ENCODE measurements around the gene ATP6V0A4. TPM values are rescaled to one million over a fixed set of nuclear protein-coding genes. Genes with fewer than 3 reads are reported as not detected.

The ATP6V0A4 gene
- total RNA-seq, 1 experiment from 2014 or later, result 7.7 TPM

- TF ChIP-seq CTCF (IDR thresholded peaks at IDR 0.05; ENCODE audit: unreplicated experiment), result no peak
- no TSS peak for BruUV-seq (replicated peaks)
- intact Hi-C loops (cut with micrococcal nuclease; ENCODE audit: unreplicated experiment), result no loop called here
- no peak for DNase-seq
- no peaks in the 10 kb centered on the region for H3K27me3 Mint-ChIP-seq (ENCODE audit: unreplicated experiment)
- H3K4me1 Mint-ChIP-seq (ENCODE audit: low read depth, unreplicated experiment), result peaks cover 10% of the 10 kb centered on the region
- H3K9me3 Mint-ChIP-seq (ENCODE audit: low read depth, unreplicated experiment), result no peaks in the 10 kb centered on the region
- H3K36me3 Mint-ChIP-seq (ENCODE audit: insufficient read depth, unreplicated experiment), result no peaks in the 10 kb centered on the region
- CTCF ChIA-PET, result interaction anchor here (0.6 kb wide), 1 partner anchor 734 kb away, joined by 3 read pairs; no protein-coding TSS in a partner anchor
- no peak overlapping the region for H3K27ac Mint-ChIP-seq (ENCODE audit: unreplicated experiment)
- no peak overlapping the region for H3K4me3 Mint-ChIP-seq (ENCODE audit: low read depth, unreplicated experiment)
Observed at GRCh38 chr7:138822867-138823535, 25.0 kb upstream of the ATP6V0A4 start.

- no TSS peak for BruUV-seq (replicated peaks)
- Mint-ChIP-seq H3K36me3 (ENCODE audit: insufficient read depth, unreplicated experiment) (no peaks in the 10 kb centered on the region), H3K27ac (ENCODE audit: unreplicated experiment) (no peak overlapping the region), H3K9me3 (ENCODE audit: low read depth, unreplicated experiment) (no peaks in the 10 kb centered on the region), H3K4me3 (ENCODE audit: low read depth, unreplicated experiment) (no peak overlapping the region), H3K27me3 (ENCODE audit: unreplicated experiment) (no peaks in the 10 kb centered on the region), H3K4me1 (ENCODE audit: low read depth, unreplicated experiment) (no peaks in the 10 kb centered on the region)
- TF ChIP-seq CTCF (IDR thresholded peaks at IDR 0.05; ENCODE audit: unreplicated experiment), result no peak
- no peak for DNase-seq
- intact Hi-C loops (cut with micrococcal nuclease; ENCODE audit: unreplicated experiment), result no loop called here
- CTCF ChIA-PET, result interaction anchor here (0.5 kb wide), 1 partner anchor 24 kb away, joined by 4 read pairs; the partner anchor contains the start of genes ATP6V0A4 and TMEM213
Observed at GRCh38 chr7:138821912-138822311, 23.9 kb upstream of the ATP6V0A4 start.

- BruUV-seq (replicated peaks), result no TSS peak
- CTCF ChIA-PET, result interaction anchor here (0.7 kb wide), 1 partner anchor 116 kb away, joined by 3 read pairs; no protein-coding TSS in a partner anchor
- H3K9me3 Mint-ChIP-seq (ENCODE audit: low read depth, unreplicated experiment), result no peaks in the 10 kb centered on the region
- H3K27me3 Mint-ChIP-seq (ENCODE audit: unreplicated experiment), result no peaks in the 10 kb centered on the region
- intact Hi-C loops (cut with micrococcal nuclease; ENCODE audit: unreplicated experiment), result no loop called here
- TF ChIP-seq CTCF (IDR thresholded peaks at IDR 0.05; ENCODE audit: unreplicated experiment), result no peak
- no peak overlapping the region for H3K27ac Mint-ChIP-seq (ENCODE audit: unreplicated experiment)
- no peaks in the 10 kb centered on the region for H3K4me1 Mint-ChIP-seq (ENCODE audit: low read depth, unreplicated experiment)
- H3K36me3 Mint-ChIP-seq (ENCODE audit: insufficient read depth, unreplicated experiment), result no peaks in the 10 kb centered on the region
- no peak for DNase-seq
- H3K4me3 Mint-ChIP-seq (ENCODE audit: low read depth, unreplicated experiment), result no peak overlapping the region
Observed at GRCh38 chr7:138819625-138820024, 21.6 kb upstream of the ATP6V0A4 start.

- no peak overlapping the region for H3K4me3 Mint-ChIP-seq (ENCODE audit: low read depth, unreplicated experiment)
- CTCF ChIA-PET, result no interaction called here
- H3K9me3 Mint-ChIP-seq (ENCODE audit: low read depth, unreplicated experiment), result no peaks in the 10 kb centered on the region
- H3K27ac Mint-ChIP-seq (ENCODE audit: unreplicated experiment), result no peak overlapping the region
- H3K4me1 Mint-ChIP-seq (ENCODE audit: low read depth, unreplicated experiment), result no peaks in the 10 kb centered on the region
- BruUV-seq (replicated peaks), result no TSS peak
- intact Hi-C loops (cut with micrococcal nuclease; ENCODE audit: unreplicated experiment), result no loop called here
- DNase-seq, result no peak
- no peaks in the 10 kb centered on the region for H3K27me3 Mint-ChIP-seq (ENCODE audit: unreplicated experiment)
- TF ChIP-seq CTCF (IDR thresholded peaks at IDR 0.05; ENCODE audit: unreplicated experiment), result no peak
- no peaks in the 10 kb centered on the region for H3K36me3 Mint-ChIP-seq (ENCODE audit: insufficient read depth, unreplicated experiment)
Observed at GRCh38 chr7:138816650-138817049, 18.7 kb upstream of the ATP6V0A4 start.

Data from Calu3 (cell line).